HFFc6 (cell line): ENCODE measurements around the gene SAG. TPM values are rescaled to one million over a fixed set of nuclear protein-coding genes. Genes with fewer than 3 reads are reported as not detected.

ENCODE experiments used
- DNase-seq: peaks from one replicate; pipeline ENCODE4 v3.0.0-alpha.2; 2018
- H3K27ac Mint-ChIP-seq: 2 replicates; pipeline ENCODE4 v1.8.0; 2020; ENCODE audit warnings: mild to moderate bottlenecking, mixed read lengths
- H3K27me3 Mint-ChIP-seq: 2 replicates; pipeline ENCODE4 v1.8.0; 2021; ENCODE audit warnings: mild to moderate bottlenecking, moderate library complexity, mixed read lengths; ENCODE audit not compliant: insufficient read depth
- H3K36me3 Mint-ChIP-seq: 2 replicates; pipeline ENCODE4 v1.8.0; 2021; ENCODE audit warnings: low read depth, mixed read lengths
- H3K4me1 Mint-ChIP-seq: 2 replicates; pipeline ENCODE4 v1.8.0; 2020; ENCODE audit warnings: low read depth, mixed read lengths
- H3K4me3 Mint-ChIP-seq: 2 replicates; pipeline ENCODE4 v1.8.0; 2020; ENCODE audit warnings: mild to moderate bottlenecking, moderate library complexity, mixed read lengths
- H3K9me3 Mint-ChIP-seq: 2 replicates; pipeline ENCODE4 v1.8.0; 2020; ENCODE audit warnings: mild to moderate bottlenecking, mixed read lengths
- total RNA-seq, 6 experiments: library from RNA; stranded (reverse); fragmentation: NEBNext Ultra II Directional; extraction: Animal tissue kit (Norgen Biotek cat#: 25700); gene quantifications; 2 replicates in 1 of 6; 3 replicates in 5 of 6; pipeline ENCODE4 v1.2.3, GENCODE V29; 2021
- TF ChIP-seq, protein P1 (sequence below): fragments of 200-600 bp; sonication (generic); IDR thresholded peaks from 2 replicates; pipeline ENCODE4 v1.5.0; 2021; ENCODE audit warnings: antibody characterized with exemption, mild to moderate bottlenecking

The SAG gene
- total RNA-seq, 6 experiments from 2014 or later: not detected

DNA sequence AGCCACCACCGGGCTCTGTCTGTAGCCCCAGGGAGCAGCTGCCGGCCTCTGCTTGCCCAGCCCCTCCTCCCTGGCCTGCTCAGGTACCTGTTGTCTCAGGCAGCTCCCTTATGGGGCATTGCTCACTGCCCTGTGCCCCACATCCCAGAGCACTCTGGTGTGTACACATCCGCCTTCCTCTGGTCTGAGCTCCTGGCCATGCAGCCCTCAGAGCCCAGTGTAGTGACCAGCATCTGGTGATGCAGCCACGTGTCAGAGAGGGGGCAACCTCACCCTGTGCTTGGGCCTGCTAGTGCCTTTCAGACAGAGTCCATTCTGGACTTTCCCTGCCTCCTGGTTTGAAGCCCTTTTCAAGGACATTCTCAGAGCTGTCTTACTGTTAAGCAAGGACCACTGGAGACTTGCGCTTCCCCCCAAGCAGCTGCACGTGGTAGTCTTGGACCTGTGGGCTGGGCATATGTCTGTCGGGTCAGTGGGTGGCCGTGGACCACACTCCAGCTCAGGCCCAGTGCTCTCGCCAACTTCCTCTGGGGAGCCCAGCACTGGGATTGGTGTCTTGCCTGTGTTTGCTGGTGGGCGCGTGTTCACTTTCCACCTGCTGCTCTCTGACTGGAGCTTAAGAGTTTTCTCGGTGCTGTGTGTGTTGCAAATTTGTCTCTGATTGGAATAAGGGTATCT lies 77.3 kb downstream of the SAG start:
- peaks cover 35% of the 10 kb centered on the region for H3K4me1 Mint-ChIP-seq
- TF ChIP-seq, protein P1, sequence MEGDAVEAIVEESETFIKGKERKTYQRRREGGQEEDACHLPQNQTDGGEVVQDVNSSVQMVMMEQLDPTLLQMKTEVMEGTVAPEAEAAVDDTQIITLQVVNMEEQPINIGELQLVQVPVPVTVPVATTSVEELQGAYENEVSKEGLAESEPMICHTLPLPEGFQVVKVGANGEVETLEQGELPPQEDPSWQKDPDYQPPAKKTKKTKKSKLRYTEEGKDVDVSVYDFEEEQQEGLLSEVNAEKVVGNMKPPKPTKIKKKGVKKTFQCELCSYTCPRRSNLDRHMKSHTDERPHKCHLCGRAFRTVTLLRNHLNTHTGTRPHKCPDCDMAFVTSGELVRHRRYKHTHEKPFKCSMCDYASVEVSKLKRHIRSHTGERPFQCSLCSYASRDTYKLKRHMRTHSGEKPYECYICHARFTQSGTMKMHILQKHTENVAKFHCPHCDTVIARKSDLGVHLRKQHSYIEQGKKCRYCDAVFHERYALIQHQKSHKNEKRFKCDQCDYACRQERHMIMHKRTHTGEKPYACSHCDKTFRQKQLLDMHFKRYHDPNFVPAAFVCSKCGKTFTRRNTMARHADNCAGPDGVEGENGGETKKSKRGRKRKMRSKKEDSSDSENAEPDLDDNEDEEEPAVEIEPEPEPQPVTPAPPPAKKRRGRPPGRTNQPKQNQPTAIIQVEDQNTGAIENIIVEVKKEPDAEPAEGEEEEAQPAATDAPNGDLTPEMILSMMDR: no peak
- DNase-seq: no peak
- H3K9me3 Mint-ChIP-seq: no peaks in the 10 kb centered on the region
- H3K27me3 Mint-ChIP-seq: no peaks in the 10 kb centered on the region; the same call in 1 of the 2 replicates
- H3K36me3 Mint-ChIP-seq: no peaks in the 10 kb centered on the region
- no peak overlapping the region; the same call in 1 of the 2 replicates for H3K27ac Mint-ChIP-seq
- no peak overlapping the region for H3K4me3 Mint-ChIP-seq

DNA sequence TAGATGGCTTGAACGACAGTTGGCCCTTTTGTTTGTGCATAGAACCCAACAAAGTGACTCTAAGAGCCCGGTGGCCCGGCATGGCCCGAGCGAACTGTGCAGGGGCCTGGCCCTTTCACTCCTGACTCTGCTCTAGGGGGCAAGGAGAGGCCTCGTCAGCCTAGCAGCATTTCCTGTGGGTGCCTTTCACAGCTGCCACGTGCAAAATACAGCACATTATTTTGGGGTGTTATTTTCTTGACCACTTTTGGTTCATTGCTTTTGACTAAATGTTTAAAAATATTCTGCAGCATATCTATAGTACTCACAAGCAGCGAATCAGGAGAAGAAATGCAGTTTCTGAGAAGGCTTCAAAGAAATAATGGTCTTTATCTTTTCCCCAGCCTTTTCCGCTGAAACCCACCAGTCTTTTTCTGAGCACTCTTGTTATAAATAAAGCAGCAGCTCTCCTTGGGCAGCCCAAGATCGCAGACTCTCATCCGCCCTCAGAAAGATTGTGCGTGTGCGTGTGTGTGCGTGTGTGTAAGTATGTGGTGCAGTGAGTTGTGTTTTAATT lies 78.0 kb downstream of the SAG start:
- Mint-ChIP-seq H3K27ac (no peak overlapping the region), H3K36me3 (no peaks in the 10 kb centered on the region), H3K4me3 (no peak overlapping the region), H3K27me3 (no peaks in the 10 kb centered on the region; the same call in 1 of the 2 replicates), H3K4me1 (peaks cover 34% of the 10 kb centered on the region), H3K9me3 (no peaks in the 10 kb centered on the region)
- TF ChIP-seq, protein P1: no peak
- no peak for DNase-seq

DNA sequence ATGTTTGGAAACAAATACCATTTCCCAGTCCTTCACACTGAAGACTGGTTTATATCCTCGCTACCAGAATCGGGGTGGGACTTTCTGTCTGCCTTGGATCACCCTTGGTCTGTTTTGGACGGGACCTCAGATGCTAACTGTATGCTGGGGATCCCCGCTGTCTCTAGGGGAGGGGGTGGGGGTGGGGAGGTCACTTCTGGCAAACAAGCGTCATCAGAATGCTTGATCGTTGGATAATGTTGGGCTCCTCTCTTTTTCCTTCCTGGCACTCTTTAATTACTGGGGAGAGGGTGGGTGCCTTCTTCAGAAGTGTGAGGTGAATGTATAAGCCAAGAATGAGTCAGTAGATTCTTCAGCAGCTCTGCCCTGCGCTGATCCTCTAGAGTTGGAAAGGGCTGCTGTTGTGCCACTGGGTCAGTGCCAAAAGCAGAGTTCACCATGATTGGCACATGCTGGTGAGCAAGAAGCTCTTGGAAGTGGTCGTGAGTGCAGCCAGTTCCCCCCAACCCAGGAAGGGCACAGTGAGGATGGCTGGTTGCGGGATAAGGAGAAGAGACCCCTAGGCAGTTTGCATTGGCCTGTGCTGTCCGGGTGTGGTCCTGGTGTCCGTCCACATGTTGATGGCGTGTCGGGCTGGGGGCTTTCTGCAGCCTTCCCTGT lies 78.9 kb downstream of the SAG start:
- H3K4me3 Mint-ChIP-seq: peak overlapping the region; percentile 44; the same call in 1 of the 2 replicates
- TF ChIP-seq, protein P1: no peak
- peak overlapping the region; percentile 57; the same call in 1 of the 2 replicates for H3K27ac Mint-ChIP-seq
- no peaks in the 10 kb centered on the region; the same call in 1 of the 2 replicates for H3K27me3 Mint-ChIP-seq
- no peaks in the 10 kb centered on the region for H3K36me3 Mint-ChIP-seq
- peaks cover 24% of the 10 kb centered on the region for H3K4me1 Mint-ChIP-seq
- peak; percentile 33 for DNase-seq
- no peaks in the 10 kb centered on the region for H3K9me3 Mint-ChIP-seq

DNA sequence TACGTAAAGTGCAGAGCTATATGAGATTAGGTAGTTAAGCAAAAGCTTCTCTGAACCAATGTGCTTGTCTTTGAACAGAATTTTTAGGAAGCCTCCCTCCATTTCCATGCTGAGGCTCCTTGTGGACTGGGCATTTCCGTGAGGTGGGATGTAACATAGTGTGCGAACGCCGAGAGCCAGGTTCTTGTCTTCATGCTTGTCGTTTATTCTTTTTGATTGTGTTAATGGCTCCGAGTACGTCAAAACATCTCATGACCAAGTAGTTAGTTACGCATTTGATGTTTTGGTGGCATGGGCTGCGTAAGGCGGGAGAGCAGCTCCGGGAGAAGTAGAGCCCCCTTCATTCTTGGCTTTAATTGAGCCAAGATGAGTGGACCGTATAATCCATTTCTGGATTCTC lies 79.6 kb downstream of the SAG start:
- TF ChIP-seq, protein P1: no peak
- no peaks in the 10 kb centered on the region; the same call in 1 of the 2 replicates for H3K27me3 Mint-ChIP-seq
- H3K4me1 Mint-ChIP-seq: peaks cover 22% of the 10 kb centered on the region
- H3K27ac Mint-ChIP-seq: peak overlapping the region; percentile 57; the same call in 1 of the 2 replicates
- peak overlapping the region; percentile 52; the same call in 1 of the 2 replicates for H3K4me3 Mint-ChIP-seq
- no peak for DNase-seq
- no peaks in the 10 kb centered on the region for H3K36me3 Mint-ChIP-seq
- no peaks in the 10 kb centered on the region for H3K9me3 Mint-ChIP-seq

DNA sequence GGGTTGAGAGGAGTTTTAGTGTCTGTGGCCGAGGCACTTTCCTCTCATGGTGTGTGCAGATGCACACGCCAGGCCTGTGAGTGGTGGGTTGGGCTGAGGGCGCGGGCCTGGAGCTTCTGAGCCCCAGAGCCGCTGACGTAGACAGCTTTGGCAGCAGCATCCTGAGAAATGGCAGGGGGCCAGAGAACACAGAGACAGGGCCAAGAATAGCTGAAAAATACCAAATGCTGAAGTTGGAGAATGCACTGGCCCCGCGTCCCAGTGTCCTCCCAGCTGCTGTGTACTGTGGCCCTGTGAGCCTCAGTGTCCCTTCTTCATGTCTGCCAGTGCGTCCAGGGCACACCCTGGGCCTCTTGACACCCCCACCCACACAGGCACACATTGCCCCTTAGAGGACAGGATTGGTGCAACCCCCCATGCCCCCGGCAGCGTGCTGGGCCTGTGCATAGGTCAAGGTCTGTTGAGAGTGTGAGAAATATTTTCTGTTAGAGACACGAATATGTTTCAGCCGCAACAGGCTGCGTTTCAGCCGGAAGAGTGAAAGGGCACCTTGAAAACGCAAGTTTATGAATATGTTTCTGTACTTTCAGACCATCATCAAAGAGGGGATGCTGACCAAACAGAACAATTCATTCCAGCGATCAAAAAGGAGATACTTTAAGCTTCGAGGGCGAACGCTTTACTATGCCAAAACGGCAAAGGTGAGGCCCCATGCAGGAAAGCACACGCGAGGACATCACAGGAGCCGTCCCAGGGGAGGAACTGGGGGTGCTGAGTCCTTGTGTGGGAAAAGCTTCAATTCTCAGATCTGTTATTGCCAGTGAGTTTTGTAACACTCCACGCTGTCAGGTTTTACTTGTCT lies 80.3 kb downstream of the SAG start:
- DNase-seq: peak; percentile 75
- no peaks in the 10 kb centered on the region for H3K9me3 Mint-ChIP-seq
- peak overlapping the region; percentile 52; the same call in 1 of the 2 replicates for H3K4me3 Mint-ChIP-seq
- H3K27me3 Mint-ChIP-seq: no peaks in the 10 kb centered on the region; the same call in 1 of the 2 replicates
- TF ChIP-seq, protein P1: no peak
- H3K36me3 Mint-ChIP-seq: no peaks in the 10 kb centered on the region
- H3K4me1 Mint-ChIP-seq: peaks cover 22% of the 10 kb centered on the region
- peak overlapping the region; percentile 57; the same call in 1 of the 2 replicates for H3K27ac Mint-ChIP-seq
